Measurements from ENCODE around the gene CNDP1. TPM values are rescaled to one million over a fixed set of nuclear protein-coding genes. Genes with fewer than 3 reads are reported as not detected.

The CNDP1 gene
- 0.10 and 0.15 TPM in 2 replicates for polyA plus RNA-seq (2013)

- Histone ChIP-seq H2BK12ac (ENCODE audit: low read length) (no peak within 1 kb of the TSS), H2AFZ (ENCODE audit: insufficient read depth, low read length, poor library complexity) (no peak within 1 kb of the TSS), H3K79me2 (ENCODE audit: control insufficient read depth, insufficient read depth, low read length, poor library complexity) (no peaks in the 10 kb centered on the region), H3K9me3 (ENCODE audit: insufficient read depth, low read depth, low read length) (peaks cover 6% of the 10 kb centered on the region), H3K27me3 (ENCODE audit: insufficient read depth, low read length) (no peaks in the 10 kb centered on the region), H2BK120ac (ENCODE audit: insufficient read depth, low read length, poor library complexity) (no peak within 1 kb of the TSS), H4K91ac (ENCODE audit: low read depth, low read length) (no peak within 1 kb of the TSS), H3K36me3 (ENCODE audit: control insufficient read depth in 1 of 2, insufficient read depth in 2 of 2, low read length in 2 of 2) (no peaks in the 10 kb centered on the region), H2BK5ac (ENCODE audit: low read depth, low read length, poor library complexity) (no peak within 1 kb of the TSS), H3K79me1 (ENCODE audit: low read length) (no peaks in the 10 kb centered on the region), H4K12ac (ENCODE audit: low read depth, low read length) (no peak within 1 kb of the TSS), H3K14ac (ENCODE audit: low read length) (no peak within 1 kb of the TSS), H3K4me1 (ENCODE audit: control insufficient read depth in 1 of 2, insufficient read depth in 2 of 2, low read length in 2 of 2) (no peaks in the 10 kb centered on the region), H2AK5ac (ENCODE audit: low read length) (no peak within 1 kb of the TSS), H3K4me3 (ENCODE audit: low read depth, low read length) (no peak within 1 kb of the TSS), H3K4ac (ENCODE audit: low read depth, low read length) (no peak within 1 kb of the TSS), H3K18ac (ENCODE audit: low read length) (no peak within 1 kb of the TSS), H3K27ac (ENCODE audit: low read depth, low read length) (no peak within 1 kb of the TSS), H3K9ac (ENCODE audit: low read length) (peak within 1 kb of the TSS; percentile 49), H3K4me2 (ENCODE audit: low read length) (no peak within 1 kb of the TSS), H3K23ac (ENCODE audit: low read length) (no peak within 1 kb of the TSS), H4K8ac (ENCODE audit: low read depth, low read length) (no peak within 1 kb of the TSS)
- no peak for DNase-seq
- WGBS (ENCODE audit: extremely low coverage, insufficient coverage, insufficient read length): no CpG with 5 or more reads among the region's 21 CpGs
Observed at GRCh38 chr18:74534150-74534969, at the start of gene CNDP1. Gene CNDP1, plus strand, starts transcription at chr18:74534500. Its CDS starts 168 bp downstream, at chr18:74534668.

- Histone ChIP-seq H2BK5ac (ENCODE audit: low read depth, low read length, poor library complexity) (no peak overlapping the region), H3K9me3 (ENCODE audit: insufficient read depth, low read depth, low read length) (peaks cover 2% of the 10 kb centered on the region), H3K79me2 (ENCODE audit: control insufficient read depth, insufficient read depth, low read length, poor library complexity) (no peaks in the 10 kb centered on the region), H3K4ac (ENCODE audit: low read depth, low read length) (no peak overlapping the region), H3K14ac (ENCODE audit: low read length) (no peak overlapping the region), H2BK12ac (ENCODE audit: low read length) (no peak overlapping the region), H3K36me3 (ENCODE audit: control insufficient read depth in 1 of 2, insufficient read depth in 2 of 2, low read length in 2 of 2) (no peaks in the 10 kb centered on the region), H3K4me2 (ENCODE audit: low read length) (no peak overlapping the region), H3K4me1 (ENCODE audit: control insufficient read depth in 1 of 2, insufficient read depth in 2 of 2, low read length in 2 of 2) (no peaks in the 10 kb centered on the region), H3K27ac (ENCODE audit: low read depth, low read length) (no peak overlapping the region), H4K8ac (ENCODE audit: low read depth, low read length) (no peak overlapping the region), H3K18ac (ENCODE audit: low read length) (no peak overlapping the region), H4K12ac (ENCODE audit: low read depth, low read length) (no peak overlapping the region), H2BK120ac (ENCODE audit: insufficient read depth, low read length, poor library complexity) (no peak overlapping the region), H3K4me3 (ENCODE audit: low read depth, low read length) (peak overlapping the region; percentile 9), H3K79me1 (ENCODE audit: low read length) (no peaks in the 10 kb centered on the region), H3K23ac (ENCODE audit: low read length) (no peak overlapping the region), H2AFZ (ENCODE audit: insufficient read depth, low read length, poor library complexity) (no peak overlapping the region), H2AK5ac (ENCODE audit: low read length) (no peak overlapping the region), H3K27me3 (ENCODE audit: insufficient read depth, low read length) (no peaks in the 10 kb centered on the region), H3K9ac (ENCODE audit: low read length) (no peak overlapping the region), H4K91ac (ENCODE audit: low read depth, low read length) (no peak overlapping the region)
- DNase-seq: no peak
- WGBS (ENCODE audit: extremely low coverage, insufficient coverage, insufficient read length): no CpG with 5 or more reads among the region's 15 CpGs
Observed at GRCh38 chr18:74486119-74486849, 48.0 kb upstream of the CNDP1 start.

DNA sequence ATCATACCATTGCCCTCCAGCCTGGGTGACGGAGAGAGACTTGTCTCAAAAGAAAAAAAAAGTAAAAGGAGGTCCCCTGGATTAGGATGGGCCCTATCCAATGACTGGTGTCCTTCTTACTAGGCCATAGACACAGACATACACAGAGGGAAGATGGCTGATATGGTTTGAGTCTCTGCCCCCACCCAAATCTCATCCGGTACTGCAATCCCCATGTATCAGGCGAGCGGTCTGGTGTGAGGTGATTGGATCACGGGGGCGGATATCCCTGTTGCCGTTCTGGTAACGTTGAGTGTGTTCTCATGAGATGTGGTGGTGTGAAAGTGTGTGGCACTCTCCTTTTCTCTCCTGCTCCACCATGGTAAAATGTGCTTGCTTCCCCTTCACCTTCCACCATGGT lies 45.9 kb upstream of the CNDP1 start:
- H2BK12ac ChIP-seq (ENCODE audit: low read length): no peak overlapping the region
- H2BK120ac ChIP-seq (ENCODE audit: insufficient read depth, low read length, poor library complexity): no peak overlapping the region
- H3K4ac ChIP-seq (ENCODE audit: low read depth, low read length): no peak overlapping the region
- H3K79me2 ChIP-seq (ENCODE audit: control insufficient read depth, insufficient read depth, low read length, poor library complexity): no peaks in the 10 kb centered on the region
- H3K4me2 ChIP-seq (ENCODE audit: low read length): no peak overlapping the region
- no peak overlapping the region for H4K8ac ChIP-seq (ENCODE audit: low read depth, low read length)
- H2AFZ ChIP-seq (ENCODE audit: insufficient read depth, low read length, poor library complexity): no peak overlapping the region
- peaks cover 2% of the 10 kb centered on the region for H3K9me3 ChIP-seq (ENCODE audit: insufficient read depth, low read depth, low read length)
- no peaks in the 10 kb centered on the region for H3K27me3 ChIP-seq (ENCODE audit: insufficient read depth, low read length)
- no peak overlapping the region for H4K91ac ChIP-seq (ENCODE audit: low read depth, low read length)
- H4K12ac ChIP-seq (ENCODE audit: low read depth, low read length): no peak overlapping the region
- no peak overlapping the region for H3K23ac ChIP-seq (ENCODE audit: low read length)
- H3K4me3 ChIP-seq (ENCODE audit: low read depth, low read length): no peak overlapping the region
- no peak overlapping the region for H3K14ac ChIP-seq (ENCODE audit: low read length)
- H2AK5ac ChIP-seq (ENCODE audit: low read length): no peak overlapping the region
- no peak for DNase-seq
- no peaks in the 10 kb centered on the region for H3K79me1 ChIP-seq (ENCODE audit: low read length)
- no peak overlapping the region for H3K9ac ChIP-seq (ENCODE audit: low read length)
- WGBS (ENCODE audit: extremely low coverage, insufficient coverage, insufficient read length): no CpG with 5 or more reads among the region's 8 CpGs
- H3K36me3 ChIP-seq (ENCODE audit: control insufficient read depth in 1 of 2, insufficient read depth in 2 of 2, low read length in 2 of 2): no peaks in the 10 kb centered on the region
- no peaks in the 10 kb centered on the region for H3K4me1 ChIP-seq (ENCODE audit: control insufficient read depth in 1 of 2, insufficient read depth in 2 of 2, low read length in 2 of 2)
- no peak overlapping the region for H3K27ac ChIP-seq (ENCODE audit: low read depth, low read length)
- H2BK5ac ChIP-seq (ENCODE audit: low read depth, low read length, poor library complexity): no peak overlapping the region
- H3K18ac ChIP-seq (ENCODE audit: low read length): no peak overlapping the region

GRCh38 chr18:74488864-74489263 lies 45.4 kb upstream of the CNDP1 start:
- H3K4me3 ChIP-seq (ENCODE audit: low read depth, low read length): no peak overlapping the region
- no peak overlapping the region for H3K27ac ChIP-seq (ENCODE audit: low read depth, low read length)
- no peak overlapping the region for H2BK12ac ChIP-seq (ENCODE audit: low read length)
- no peak overlapping the region for H3K14ac ChIP-seq (ENCODE audit: low read length)
- H2AFZ ChIP-seq (ENCODE audit: insufficient read depth, low read length, poor library complexity): no peak overlapping the region
- no peak overlapping the region for H2AK5ac ChIP-seq (ENCODE audit: low read length)
- no peaks in the 10 kb centered on the region for H3K79me1 ChIP-seq (ENCODE audit: low read length)
- no peak overlapping the region for H3K9ac ChIP-seq (ENCODE audit: low read length)
- no peaks in the 10 kb centered on the region for H3K4me1 ChIP-seq (ENCODE audit: control insufficient read depth in 1 of 2, insufficient read depth in 2 of 2, low read length in 2 of 2)
- H3K36me3 ChIP-seq (ENCODE audit: control insufficient read depth in 1 of 2, insufficient read depth in 2 of 2, low read length in 2 of 2): no peaks in the 10 kb centered on the region
- no peak for DNase-seq
- no peak overlapping the region for H4K8ac ChIP-seq (ENCODE audit: low read depth, low read length)
- no peak overlapping the region for H3K23ac ChIP-seq (ENCODE audit: low read length)
- H4K91ac ChIP-seq (ENCODE audit: low read depth, low read length): no peak overlapping the region
- no peak overlapping the region for H3K4me2 ChIP-seq (ENCODE audit: low read length)
- no peaks in the 10 kb centered on the region for H3K27me3 ChIP-seq (ENCODE audit: insufficient read depth, low read length)
- no peak overlapping the region for H3K4ac ChIP-seq (ENCODE audit: low read depth, low read length)
- H3K18ac ChIP-seq (ENCODE audit: low read length): no peak overlapping the region
- no peak overlapping the region for H4K12ac ChIP-seq (ENCODE audit: low read depth, low read length)
- H2BK5ac ChIP-seq (ENCODE audit: low read depth, low read length, poor library complexity): no peak overlapping the region
- WGBS (ENCODE audit: extremely low coverage, insufficient coverage, insufficient read length): no CpG with 5 or more reads among the region's 8 CpGs
- H3K79me2 ChIP-seq (ENCODE audit: control insufficient read depth, insufficient read depth, low read length, poor library complexity): no peaks in the 10 kb centered on the region
- no peak overlapping the region for H2BK120ac ChIP-seq (ENCODE audit: insufficient read depth, low read length, poor library complexity)
- peaks cover 2% of the 10 kb centered on the region for H3K9me3 ChIP-seq (ENCODE audit: insufficient read depth, low read depth, low read length)
